HG03039 (cell line): ENCODE results near the gene CHST14.

Source experiments
- ATAC-seq: cut with Tn5 transposase; IDR thresholded peaks from one replicate; pipeline ENCODE4 v1.9.1; 2021; ENCODE audit warnings: mild to moderate bottlenecking, moderate library complexity; ENCODE audit not compliant: unreplicated experiment

Gene CHST14

GRCh38 chr15:40470423-40471104, at the start of gene CHST14:
TSS of gene CHST14 (plus strand) at chr15:40470984. CDS start at chr15:40471214, 230 bp downstream.
- no peak for ATAC-seq

DNA sequence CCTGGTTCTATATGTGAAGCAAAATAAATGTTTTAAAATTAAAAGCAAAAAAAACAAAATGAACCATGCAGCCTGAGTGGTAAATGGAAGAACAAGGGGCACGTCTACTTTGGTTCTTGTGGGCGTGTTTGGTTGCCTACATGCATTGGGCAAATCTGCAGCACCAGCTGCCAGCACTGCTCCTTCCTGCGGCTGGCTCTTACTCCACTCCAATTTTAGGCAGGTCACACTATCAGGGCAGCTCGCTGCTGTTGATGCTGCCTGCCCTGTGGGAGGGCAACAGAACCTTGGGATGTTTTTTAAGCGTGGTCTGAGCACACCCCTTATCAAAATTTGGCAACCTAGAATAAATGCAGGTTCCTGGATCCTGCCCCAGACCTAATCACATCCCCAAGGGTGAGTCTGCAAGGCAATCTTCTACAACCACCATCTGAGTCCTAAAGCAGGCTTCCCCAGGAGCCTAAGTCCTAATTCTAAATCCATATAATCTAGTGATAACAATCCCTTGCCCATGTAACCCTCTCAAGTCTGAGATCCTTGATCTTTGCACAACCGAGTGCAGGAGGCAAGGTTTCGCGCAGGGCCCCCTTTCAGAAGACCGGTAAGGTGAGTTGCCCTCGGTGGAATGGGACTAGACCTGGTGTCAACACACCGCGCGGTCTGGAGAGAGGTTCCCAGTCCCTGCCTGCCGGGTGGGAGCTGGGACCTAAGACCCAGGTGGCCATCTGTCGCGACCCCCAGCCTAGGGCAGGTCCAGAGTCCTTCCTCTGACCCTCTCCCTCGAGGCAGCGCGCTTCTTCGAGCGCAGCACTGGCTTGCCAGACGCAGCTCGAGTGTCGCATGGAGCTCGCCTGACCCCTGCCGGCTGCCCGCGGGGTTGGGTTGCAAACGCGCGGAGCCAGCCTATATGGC, 49.3 kb upstream of the CHST14 start:
- no peak for ATAC-seq

GRCh38 chr15:40424483-40425115, 46.2 kb upstream of the CHST14 start:
- no peak for ATAC-seq

DNA sequence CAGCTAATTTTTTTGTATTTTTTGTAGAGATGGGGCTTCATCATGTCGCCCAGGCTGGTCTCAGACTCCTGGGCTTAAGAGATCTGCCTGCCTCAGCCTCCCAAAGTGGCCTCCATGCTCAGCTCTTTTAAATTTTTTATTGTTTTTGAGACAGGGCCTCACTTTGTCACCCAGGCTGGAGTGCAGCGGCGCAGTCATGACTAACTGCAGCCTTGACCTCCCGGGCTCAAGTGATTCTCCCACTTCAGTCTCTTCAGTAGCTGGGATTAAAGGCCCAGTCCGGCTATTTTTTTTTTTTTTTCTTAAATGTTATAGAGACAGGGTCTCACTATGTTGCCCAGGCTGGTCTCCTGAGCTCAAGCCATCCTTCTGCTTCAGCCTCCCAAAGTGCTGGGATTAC, 45.1 kb upstream of the CHST14 start:
- ATAC-seq = no peak

DNA sequence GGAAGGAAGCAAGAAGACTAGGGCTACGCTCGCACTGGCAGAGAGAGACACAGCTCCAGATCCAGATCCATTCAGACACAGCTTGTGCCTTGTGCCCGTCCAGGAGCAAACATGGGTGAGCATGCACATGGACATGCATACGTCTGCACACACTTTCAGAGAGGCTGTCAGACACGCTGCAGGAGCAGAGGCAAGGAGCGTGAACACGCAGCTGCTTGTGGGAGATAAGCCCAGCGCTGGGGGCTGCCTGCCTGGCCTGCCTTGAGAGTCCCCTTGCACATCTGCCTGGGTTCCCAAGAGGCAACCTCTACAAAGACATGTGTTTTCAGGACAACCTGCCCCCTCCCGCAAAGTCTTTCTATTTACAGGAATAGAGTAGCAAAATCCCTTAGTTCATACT, 43.6 kb upstream of the CHST14 start:
- no peak for ATAC-seq

DNA sequence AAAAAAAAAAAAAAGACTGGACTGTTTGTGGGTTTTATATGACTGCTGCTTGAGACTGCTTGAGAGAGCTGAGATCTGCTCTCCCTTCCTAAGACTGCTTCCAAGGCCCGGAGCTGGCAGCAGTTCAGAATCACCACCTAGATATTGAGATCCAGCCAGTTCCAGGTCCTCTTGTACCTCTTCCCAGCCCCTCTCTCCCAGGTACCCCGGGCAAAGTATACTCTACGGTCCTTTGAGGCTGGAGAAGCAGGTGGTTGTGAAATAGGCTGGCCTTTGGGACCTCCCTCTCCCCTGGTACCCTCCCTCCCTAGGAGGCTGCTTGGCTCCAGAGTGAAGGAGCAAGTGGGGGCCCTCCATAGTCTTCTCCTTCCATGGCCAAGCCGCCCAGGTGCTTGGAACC, 42.6 kb upstream of the CHST14 start:
- no peak for ATAC-seq

DNA sequence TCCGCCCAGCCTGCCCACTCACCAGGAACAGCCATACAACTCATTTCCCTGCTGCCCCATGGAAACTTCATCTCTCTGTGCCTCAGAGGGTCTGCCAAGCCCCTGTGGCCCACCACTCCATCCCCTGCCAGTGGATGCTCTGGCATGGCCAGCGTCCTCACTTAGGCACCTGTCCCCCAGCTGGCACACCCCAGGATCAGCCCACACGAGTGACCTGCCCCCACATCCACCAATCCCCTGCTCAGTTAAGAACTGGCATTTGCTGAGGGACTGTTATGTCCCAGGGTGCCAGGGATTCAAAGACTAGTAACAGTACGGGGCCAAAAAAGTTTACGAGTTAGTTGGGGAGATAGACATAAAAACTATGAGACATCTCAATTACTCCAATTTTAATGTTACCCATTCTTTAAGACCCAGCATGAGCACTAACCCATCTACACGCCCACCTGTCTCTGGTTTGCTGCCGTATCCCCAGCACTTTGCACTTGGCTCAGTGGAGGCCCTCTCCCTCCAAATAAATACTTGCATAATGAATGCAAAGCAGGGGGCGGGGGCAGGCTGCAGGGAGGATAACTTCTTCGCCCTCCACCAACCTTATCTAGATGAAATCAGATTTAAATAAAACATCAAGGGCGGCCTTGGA, 41.6 kb upstream of the CHST14 start:
- ATAC-seq = no peak

GRCh38 chr15:40430271-40430805, 40.4 kb upstream of the CHST14 start:
- ATAC-seq = no peak

- no peak for ATAC-seq
Observed at GRCh38 chr15:40435023-40435709, 35.6 kb upstream of the CHST14 start.

GRCh38 chr15:40435710-40436089, 35.1 kb upstream of the CHST14 start:
- no peak for ATAC-seq

DNA sequence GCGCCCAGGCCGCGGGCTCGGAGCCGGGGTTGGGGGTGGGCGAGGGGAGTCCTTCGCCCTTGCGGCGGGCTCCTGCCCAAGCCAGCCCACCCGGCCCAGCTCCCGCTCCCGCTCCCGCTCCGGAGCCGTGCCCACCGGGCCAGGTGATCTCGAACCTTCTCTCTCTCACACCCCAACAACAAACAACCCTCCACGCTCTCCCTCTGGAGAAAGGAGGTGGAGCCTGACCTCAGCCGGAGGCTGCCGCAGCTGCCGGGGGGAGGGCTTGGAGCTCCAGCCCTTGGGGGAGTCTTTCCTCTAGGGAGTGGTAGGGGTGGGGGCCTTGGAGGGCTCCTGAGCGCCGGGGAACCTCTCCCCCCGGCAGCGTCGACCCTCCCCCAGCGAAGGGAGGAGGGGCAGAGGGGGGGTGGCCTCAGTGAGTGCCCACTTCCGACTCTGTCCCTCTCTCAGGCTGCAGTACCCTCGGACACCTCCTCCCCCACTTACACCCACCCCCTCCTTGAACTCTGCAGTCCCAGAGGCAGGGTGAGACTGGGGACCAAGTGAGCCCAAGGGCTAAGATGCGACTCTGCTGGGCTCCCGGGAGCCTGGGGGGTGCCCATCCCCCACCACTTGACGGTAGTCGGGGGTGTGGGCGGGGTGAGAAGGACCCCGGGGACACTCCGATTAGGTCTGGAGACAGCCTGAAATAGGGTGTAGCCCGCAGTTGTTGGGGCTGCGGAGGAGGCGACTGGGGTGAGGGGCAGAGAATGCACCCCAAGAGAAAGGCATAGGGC, 34.5 kb upstream of the CHST14 start:
- no peak for ATAC-seq

DNA sequence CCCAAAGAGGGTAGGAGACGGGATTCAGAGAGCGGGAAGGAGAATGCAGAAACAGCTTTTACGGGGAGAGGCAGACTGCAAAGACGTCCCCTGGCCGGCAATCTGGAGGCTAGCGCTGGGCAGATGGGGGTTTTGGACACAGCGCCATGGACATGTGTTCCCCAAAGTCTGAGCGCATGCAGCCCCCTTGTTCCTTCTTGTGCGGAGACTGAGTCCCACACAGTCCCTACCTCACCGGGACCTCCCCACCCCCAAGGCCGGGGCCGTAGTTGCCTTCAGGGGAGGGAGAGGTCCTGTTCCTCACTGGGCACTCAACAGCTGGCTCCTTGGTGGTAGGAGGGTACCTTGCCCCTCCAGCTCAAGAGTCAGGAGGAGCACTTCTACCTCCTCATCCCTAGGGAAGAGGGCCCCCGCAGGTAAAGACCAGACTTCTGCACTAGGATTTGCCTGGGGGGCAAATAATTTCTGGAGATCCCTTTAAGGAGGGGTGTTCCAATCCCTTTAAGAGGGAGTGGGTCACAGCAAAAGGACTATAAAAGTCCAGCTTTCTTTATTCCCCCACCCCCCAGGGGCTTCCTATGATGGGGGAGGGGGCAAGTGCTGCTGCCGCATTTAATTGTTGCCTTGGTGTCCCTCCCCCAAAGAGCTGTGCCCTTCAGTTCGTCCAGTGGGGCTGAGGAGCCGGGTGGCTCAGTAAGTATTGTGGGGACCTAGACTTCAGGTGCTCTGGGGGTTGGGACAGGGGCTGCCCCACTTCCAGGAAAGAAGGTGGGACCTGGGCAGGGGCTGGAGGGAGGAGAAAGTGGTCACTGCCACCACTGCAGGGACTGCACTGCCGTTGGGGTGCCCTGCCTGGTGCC, 33.7 kb upstream of the CHST14 start:
- ATAC-seq = no peak

DNA sequence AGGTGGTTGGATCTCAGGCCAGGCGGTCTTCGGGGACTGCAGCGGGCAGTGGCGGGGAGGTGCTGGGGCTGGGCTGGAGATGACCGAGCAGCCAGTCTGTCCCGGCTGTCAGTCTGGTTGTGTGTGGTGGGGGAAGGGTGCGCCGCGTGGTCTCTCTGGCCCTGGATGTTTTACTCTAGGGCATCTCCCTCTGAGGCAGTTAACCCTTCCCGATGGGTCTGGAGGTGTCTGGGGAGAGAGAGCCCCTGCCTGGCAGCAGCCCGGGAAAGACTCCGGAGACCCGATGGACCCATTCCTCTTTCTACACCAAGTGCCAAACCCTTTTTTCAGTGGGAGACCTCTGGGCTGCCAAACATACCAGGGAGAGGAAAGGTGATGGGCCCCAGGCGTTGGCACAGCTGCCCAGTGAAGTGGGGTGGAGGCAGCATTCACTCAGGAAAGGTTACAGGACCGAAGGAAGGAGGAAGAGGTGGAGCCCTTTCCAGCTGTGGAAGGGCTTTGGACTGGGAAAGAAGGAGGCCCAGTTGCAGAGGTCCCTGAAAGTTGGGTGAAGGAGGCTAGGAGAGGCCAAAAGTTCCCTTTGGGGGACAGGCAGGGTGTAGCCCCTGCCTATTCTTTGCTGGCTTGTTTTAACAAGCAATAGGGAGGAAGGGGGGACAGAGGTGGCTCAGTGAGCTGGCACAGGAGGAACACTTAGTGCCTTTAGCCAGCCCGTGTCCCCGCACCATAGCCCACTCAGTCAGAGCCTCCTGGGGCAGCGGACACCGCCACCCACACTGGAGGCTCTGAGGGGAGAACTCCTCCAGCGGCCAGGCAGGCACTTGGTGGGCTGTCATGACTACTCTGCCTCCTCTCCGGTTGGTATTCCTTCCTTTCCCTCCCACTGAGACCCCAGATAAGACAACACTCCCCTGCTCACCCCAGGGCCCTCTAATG, 32.8 kb upstream of the CHST14 start:
- no peak for ATAC-seq

DNA sequence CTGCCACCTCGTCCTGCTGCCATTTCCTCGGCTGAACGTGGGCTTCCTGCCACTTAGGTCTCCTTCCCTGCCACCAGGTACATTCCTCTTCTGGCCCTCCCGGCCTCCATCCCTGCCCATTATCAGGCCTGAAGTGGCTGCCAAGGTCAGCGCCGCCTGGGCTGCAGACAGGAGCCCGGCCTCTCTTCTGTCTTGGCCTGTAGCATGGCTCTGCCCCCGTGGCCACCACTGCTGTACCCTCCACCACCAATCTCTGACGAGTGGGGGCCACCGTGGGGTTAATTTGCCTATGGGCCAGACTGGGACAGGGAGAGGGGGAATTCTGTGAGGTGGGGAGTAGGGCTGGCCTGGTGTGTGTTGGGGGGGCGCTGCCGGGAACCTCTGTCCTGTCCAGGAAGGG, 32.1 kb upstream of the CHST14 start:
- no peak for ATAC-seq

DNA sequence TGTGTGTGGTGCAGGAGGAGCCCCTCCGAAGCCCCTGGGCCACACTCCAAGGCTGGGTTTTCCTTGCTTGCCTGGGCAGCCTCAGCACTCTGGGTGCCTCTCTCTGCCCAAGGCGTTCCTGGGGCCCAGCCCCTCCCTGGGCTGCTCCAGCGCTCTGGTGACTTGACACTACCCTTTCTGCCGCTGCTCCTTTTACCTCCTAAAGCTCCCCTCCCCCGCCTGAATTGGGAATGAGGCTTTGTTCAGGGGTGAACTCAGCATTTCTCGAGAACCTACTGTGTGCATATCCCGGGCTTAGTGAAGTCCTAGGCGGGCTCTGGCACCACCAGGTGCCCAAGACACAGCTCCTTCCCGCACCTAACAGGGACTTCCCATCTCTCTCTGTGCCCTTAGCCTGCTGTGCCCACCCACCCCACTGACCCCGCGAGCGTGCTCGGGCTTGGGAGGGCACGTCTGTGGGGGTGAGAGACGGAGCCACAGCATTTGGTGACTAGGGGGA, 31.3 kb upstream of the CHST14 start:
- ATAC-seq = no peak

GRCh38 chr15:40439960-40440742, 30.6 kb upstream of the CHST14 start:
- no peak for ATAC-seq
